Left kidney (tissue), 2 donors: ENCODE data around the gene GLP2R. TPM values are rescaled to one million over a fixed set of nuclear protein-coding genes. Genes with fewer than 3 reads are reported as not detected.
"Not testable (repeated sequence)": the region's sequence is repeated elsewhere in the genome, so short reads cannot be mapped to it uniquely, and the experiment has no call there.

Experiments
- DNase-seq: peaks from one replicate; pipeline ENCODE4 v3.0.0-alpha.2; 2013
- polyA plus RNA-seq: library from polyadenylated mRNA; unstranded; fragments of 120-200 nt; gene quantifications from one replicate; pipeline ENCODE4 v1.2.1, GENCODE V29; 2013; ENCODE audit not compliant: insufficient read length

GLP2R gene
- polyA plus RNA-seq, 1 donor = not detected

DNA sequence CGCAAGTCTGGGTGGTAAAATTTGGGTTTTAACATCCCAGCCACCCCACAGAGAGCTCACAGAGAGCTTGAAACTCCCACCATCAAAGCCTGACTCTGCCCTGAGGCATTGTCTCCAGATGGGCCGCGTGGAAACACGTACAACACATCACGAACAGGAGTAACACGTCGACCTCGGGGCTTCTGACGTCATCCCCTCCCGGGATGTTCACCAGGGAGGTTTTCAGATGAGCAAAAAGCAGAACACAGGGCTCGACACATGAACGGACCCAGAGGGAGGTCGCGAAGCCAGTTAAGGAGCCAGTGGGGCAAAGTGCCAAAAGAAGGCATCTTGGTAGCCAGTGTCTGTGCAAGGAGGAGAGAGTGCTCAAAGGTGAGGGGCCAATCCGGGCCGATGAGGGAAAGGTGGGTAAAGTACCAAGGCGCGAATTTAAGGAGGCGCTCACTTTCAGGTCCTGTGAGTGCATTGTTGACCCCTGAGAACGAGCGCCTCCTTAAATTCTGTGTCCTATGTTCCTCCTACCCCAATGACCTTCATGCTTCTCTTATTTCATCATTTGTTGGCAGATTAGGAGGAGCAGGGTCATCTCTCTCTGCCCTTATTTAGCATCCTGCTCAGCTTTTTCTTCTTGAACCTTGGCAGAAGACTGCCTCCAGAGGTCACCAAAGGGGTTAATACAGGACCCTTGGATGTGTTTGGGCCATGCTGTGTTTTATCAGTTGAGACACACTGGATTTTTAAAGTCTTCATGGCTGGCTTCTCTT is 73.7 kb downstream of the GLP2R start:
- DNase-seq = no peak

DNA sequence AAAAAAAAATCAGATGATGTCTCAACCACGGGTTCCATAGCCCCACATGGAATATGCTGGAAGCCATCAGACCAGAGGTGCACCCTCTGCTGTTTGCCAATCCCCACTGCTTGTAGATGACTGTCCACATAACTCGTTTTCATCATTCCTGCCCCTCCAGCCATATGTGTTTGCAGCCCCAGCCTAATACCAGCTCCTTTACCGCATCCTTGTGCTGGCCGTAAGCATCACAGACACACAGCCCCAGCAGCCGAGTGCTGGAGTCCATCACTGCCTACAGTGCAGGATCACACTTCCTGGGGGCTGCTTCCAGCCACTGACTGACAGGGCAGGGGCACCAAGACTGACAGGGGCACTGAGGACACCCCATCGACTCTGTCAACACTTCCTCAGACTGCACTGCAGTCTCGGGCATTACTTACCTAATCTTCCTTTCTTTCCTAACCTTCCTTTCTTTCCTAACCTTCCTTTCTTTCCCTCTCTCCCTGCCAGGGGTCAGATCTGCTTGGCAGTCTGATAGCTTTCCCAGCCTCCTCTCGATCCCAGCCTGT is 74.4 kb downstream of the GLP2R start:
- no peak for DNase-seq

DNA sequence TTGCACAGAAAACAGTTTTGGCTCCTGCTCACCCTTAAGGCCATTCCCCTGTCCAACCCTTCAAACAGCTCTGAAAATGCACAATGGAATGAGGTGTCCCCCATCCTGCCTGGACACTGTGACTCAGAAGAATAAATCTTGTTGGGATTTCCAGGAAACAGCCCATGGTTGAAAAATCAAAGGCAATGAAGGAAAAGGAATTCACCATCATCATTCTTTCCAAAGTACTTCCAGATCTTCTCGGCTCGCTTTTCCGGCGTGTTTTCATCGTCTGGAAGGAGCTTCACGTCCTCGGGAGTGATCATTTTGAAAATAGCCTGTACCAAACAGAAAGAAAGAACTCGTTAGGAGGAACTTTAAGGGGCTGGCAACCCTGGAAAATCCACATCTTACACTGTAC is 75.1 kb downstream of the GLP2R start:
- DNase-seq = no peak

DNA sequence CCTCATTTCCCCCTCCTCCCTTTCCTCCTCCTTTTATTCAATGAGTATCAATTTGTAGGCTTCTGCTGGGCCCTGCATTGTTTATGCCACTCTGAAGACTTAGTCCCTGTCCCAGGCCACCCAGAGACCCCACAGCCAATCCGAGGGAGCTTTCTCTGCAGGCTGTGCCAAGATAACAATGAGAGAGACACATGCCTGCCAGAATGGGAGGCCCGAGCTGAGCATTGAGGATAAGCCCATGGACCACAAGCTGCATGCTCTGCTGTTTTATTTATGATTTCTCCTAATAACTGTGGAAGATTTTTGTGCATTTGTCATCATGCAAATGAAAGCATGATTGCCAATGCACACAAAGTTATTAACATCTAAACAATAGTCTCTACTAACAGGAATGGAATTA is 76.4 kb downstream of the GLP2R start:
- no peak for DNase-seq

DNA sequence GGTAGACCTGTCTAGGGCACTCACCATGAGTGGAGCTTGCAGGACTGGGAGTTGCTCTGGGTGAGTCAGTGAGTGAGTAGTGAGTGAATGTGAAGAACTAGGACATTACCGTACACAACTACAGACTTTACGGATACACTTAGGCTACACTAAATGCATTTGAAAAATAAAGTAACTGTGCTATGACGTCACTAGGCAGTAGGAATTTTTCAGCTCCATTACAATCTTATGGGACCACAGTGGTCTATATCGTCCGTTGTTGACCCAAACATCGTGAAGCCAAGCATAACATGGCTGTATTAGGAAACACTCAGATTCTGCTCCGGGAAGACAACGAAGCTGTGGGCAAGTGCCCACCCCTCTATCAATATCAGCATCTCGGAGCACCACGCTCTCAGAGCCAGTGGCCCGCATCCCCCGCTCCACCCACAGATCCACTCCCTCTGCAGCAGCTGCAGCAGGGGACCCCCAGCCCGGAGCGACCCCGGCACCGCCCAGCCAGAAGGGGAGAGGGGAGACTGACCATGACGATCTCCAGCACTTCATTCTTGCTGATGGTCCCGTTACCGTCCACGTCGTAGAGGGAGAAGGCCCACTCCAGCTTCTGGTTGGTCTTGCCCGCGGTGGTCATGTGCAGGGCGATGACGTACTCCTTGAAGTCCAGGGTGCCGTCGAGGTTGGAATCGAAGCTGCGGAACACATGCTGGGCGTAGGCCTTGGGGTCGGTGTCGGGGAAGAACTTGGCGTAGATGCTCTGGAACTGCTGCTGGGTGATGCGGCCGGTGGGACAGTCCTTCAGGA is 78.8 kb downstream of the GLP2R start:
- DNase-seq = no peak

DNA sequence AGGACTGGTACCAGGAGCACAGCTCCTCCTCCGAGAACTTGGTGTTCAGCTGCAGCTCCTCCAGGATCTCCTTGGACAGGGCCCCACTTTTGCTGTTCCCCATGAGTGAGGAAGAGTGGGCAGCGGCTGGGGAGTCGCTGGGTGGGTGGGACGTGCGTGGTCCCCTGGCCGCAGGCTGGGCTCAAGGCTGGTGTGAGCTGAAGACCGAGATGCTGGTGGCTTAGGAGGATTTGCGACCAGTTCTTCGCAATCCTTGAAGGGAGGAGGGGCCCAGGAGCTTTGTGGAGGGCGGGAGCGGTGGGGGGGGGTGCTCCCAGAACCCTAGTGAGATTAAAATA is 79.3 kb downstream of the GLP2R start, which contains the start of gene RCVRN:
TSS of gene RCVRN (minus strand) at position 194 of the 338 bp plus-strand sequence. CDS start at position 103, 91 bp downstream.
- no peak for DNase-seq

DNA sequence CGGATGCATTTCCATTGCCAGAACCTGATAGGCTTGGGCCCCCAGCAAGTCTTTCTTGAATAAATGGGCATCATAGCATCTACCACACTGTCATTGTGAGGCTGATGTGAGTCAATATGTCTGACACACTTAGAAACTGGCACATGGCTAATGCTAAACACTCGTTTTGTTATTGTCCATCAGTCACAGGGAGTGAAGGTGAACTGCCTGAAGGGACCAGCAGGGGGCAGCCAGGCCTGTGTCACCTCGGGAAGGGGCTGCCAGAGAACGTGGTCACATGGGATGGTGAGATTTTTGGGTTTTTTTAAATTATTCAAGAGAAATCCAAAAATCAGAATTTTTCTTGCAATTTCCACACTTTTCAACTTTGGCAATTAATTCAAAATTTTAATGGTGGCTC is 80.2 kb downstream of the GLP2R start:
- no peak for DNase-seq

DNA sequence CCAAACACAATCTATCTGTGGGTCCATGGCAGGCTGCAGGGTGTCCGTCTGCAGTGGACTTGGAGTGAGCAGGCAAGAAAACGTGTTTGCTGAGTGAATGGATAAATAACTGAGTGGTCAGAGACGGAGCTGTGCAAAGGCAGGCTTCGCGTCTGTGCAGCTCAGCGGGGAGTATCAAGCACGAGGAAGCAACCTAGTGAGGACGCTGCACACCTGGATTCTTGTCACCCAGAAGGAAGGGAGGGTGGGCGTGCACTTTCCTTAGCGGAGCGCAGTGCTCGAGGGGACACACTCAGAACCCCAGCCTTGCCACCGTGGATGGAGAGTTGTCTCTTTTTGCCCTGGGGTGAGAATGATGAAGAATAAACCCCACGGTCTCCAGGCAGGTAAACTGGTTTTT is 80.9 kb downstream of the GLP2R start:
- DNase-seq = no peak

DNA sequence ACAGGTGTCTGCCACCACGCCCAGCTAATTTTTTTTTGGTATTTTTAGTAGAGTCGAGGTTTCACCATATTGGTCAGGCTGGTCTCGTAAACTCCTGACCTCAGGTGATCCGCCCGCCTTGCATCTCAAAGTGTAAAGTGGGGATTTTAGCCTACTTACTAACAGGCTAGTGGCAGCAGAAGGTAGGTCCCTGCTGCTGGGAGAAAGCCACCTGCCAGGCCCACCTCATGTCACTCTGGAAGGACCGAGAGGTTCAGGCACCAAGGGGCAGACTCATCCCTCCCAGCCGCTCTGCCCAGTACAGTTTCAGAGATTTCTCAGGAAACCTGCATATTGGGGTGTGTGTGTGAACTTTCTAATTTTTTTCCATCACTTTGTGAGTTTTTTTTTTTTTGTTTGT is 81.4 kb downstream of the GLP2R start:
- no peak for DNase-seq

DNA sequence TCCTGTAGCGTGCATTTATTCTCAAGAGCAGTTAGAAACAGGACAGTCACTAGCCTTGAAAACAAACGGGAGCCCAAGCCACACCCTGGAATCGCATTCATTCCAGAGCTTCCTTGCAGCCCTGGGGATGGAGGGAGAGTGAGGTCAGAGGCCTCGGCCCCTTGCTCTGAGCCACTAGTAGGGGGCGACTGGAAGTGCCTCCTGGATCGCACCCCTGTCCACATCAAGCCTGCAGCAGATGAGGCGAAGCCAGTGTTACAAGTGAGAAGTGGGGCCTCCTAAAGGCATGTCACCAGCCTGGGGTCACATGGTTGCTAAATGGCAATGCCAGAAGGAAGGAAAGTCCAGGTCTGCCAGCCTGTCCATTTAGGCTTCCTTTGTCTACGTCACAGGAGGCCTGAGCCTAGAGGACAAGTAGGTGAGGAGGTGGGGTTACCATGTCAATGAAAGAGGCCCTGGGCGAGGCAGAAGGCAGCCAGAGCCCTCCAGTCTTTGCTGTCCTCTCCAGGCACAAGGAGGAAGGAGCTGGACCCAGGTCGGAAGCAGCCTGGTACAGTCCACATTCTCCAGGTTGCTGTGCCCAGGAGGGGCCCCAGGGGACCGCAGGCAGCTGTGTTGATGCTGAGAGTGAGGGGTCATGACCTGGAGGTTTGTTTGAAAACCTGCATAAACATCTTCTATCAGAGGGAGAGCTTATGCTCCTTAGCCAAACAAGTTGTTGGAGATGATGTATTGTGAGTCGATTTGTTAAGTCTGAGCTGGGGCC is 82.3 kb downstream of the GLP2R start:
- no peak for DNase-seq

DNA sequence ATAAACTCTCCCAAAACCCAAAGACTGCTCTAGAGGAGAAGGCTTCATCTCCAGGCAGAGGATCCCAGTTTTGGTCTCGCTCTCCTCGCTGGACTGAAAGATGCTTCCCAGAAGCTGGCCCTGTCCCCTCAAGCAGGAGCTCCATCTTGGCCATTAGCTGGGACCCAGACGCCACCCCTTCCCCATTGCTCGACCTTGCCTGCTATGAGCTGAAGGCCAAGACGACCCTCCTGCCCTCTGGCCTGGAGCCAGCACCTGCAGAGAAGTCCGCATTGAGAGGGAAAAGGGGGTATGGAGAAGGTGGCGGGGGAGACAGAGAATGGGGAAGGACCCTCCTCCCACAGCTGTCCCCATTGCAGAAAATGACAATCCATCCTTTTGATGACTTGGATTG is 82.9 kb downstream of the GLP2R start:
- DNase-seq = no peak

DNA sequence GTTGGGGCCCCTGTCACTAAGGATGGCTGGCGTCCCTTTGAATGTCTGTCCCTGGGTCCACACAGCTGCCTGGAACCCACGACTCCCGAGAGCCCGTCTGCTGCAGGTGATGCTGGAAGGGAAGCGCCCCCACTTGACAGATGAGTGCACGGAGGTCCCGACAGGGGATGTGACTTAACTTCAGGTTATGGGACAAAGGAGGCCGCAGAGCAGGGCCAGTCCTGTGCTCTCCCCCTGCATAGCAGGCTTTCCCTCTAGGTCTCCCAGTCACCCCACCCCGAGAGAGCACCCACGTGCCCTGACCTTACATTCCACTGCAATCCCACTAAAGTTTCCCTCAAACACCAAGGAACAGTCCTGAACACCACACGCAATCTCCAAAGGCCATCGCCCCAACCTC is 85.4 kb downstream of the GLP2R start:
- no peak for DNase-seq

DNA sequence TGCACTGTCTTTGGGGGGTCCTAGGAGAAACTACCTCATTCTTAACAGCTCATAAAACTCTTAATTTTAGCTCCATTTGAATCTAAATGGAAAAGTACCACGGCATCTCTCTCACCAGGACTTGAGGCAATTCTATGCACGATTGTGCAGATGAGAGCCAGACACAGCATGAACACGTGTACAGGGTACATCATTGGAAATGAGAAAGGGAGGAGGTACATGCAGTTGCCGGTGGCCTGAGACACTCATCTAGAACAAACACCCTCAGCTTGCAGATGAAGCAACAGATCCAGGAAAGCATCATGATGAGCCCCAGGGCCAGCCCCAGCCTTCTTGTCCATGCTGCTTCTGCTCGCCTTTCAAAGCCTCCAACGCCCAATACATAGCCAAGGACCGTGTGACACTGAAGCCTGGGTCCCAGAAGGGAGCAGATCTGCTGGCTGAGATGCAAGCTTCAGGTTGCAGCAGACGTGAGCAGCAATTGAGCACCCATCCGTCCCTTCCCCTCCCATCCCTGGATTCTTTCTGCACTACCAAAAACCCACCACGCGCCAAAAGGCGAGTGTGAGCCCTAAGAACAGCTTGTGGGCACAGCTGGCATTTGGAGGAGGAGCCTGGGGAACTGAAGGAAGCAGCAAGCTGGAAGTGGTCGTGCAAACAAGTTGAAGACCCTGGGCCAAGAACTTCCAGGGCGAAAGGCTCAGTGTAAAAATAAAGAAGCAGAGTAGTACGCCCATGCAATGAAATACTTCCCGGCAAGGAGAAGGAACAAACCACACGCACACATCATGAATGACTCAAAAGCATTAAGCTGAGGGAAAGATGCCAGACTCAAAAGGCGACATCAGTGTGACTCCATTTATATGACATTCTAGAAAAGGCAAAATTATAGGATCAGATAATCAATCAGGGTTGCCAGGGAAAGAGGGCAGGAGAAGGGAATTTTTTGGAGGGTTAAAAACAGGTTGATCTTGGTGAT is 86.7 kb downstream of the GLP2R start:
- DNase-seq = no peak

DNA sequence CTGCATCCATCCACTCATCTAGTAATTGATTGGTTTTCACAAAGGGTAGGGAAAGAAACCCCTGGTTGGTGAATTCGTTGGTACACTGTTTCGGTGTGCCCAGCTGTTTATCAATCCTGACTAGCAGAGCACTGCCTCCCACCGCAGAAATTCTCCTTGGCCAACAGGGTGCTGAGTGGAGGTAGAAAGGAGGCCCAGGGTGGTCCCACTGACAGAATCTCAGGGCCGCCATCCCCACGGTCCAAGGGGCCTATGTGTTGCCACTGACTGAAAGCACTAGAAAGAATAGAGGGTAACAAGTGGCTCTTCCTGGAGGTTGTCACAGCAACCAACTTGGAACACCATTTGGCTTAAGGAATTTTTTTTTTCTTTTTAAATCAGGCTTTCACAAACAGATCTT is 87.8 kb downstream of the GLP2R start:
- no peak for DNase-seq

DNA sequence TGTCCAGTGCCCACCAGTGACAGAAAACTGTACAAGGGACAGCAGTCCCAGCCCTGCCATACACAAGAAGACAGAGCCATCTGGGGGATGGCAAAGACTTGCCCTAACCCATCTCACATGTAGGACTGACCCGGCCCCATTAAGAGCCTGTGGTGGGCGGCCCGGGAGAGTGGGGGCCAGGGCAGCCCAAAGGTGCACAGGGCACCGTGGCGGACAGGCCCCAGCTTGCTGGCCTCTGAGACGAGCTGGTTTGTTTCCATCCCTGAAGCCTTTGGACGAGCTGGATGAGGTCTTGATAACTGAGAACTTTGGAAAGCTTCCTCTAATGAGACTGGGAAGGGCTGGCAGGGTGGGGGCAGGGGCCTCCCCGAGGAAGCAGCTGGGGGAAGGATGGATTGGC is 90.4 kb downstream of the GLP2R start:
- no peak for DNase-seq

DNA sequence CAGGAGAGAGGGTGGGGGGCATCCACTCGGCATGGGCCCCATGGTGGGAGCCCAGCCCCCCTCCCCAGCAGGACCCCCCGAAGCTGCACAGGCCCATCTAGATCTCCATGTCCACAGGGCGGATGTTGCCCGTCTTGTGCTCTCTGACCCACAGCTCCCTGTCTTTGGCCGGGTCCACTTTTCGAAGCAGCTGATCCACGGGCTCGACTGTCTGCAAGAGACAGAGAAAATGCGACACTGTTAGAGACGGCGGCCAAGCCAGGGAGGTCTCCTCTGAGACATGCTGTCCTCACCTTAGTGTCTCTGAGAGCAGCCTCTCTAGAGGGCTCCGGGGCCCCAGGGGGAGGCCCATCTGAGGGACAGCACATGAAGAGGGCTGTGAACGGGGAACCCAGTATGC is 91.4 kb downstream of the GLP2R start:
- DNase-seq = no peak

DNA sequence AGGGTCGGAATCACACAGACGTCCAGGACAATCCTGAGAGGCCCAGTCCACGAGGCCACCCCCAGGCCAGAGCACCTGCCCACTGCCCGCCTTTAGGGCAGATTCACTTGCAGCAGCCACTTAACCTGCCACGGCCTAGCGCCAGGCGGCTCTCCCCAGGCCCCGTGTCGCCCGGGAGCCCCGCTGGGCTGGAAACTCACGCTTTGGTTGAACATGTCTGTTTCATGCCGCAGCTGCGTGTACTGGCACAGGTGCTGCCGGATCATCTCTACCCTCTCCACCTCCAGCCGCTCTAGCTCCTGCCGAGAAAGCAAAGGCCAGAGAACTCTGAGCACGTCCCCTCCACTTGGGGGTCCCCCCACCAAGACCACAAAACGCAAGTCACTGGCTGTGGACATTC is 92.1 kb downstream of the GLP2R start:
- no peak for DNase-seq

DNA sequence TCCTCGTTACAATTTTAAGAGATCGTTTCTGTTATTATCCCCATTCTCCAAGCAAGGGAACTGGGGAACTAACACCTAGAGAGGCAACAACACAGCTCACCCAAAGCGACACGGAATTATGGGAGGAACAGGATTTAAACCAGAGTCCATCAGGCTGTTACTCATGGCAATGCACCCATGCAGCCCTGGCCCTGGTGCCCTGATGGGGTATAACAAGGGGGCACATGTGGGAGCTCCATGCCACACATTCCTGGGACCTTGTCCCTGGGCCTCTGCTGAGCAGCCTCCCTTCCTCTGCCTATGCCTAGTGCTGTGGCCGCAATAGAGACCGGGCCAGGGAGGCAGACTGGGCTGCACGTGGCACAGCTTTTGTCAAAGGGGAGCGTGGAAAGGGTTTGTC is 92.6 kb downstream of the GLP2R start:
- no peak for DNase-seq

DNA sequence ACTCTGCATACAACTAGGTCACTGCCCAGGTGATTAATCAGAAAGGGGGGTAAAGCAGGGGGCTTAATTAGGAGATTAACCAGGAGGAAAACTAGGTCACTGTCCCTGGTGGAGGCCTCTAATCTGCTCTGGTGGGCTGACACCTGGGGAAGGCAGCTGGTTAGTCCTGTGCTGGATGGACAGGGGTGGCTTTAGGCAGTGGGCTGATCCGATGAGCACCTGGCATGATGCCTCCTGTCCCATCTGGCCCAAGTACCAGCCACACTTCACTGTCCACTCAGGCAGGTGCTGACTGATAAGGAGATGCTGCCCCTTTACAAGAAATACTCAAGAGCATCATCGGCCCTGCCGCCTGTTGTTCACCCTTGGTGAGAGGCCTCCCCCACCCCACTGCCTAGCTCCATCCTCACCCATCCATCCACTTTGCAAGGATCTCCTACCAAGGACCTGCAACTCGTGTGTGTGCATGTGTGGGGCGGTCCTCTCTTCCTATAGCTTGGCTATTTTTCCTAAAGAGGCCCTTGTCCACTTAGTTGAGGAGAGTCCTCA is 93.2 kb downstream of the GLP2R start:
- no peak for DNase-seq

DNA sequence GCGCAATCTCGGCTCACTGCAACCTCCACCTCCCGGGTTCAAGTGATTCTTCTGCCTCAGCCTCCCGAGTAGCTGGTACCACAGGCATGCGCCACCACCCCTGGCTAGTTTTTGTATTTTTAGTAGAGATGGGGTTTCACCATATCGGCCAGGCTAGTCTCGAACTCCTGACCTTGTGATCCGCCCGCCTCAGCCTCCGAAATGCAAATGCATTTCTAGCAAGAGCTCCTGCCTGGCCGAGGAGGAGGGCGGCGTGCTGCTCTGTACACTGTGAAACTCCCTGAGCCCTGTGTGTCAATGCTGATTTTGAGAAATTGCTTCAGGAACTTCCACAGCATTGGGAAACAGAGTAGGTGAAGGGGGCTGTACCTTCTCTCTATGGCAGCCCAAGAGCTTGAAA is 95.5 kb downstream of the GLP2R start:
- not testable (repeated sequence) for DNase-seq
